ENCODE measurements around the gene MND1.

- no peak for TF ChIP-seq POLR2A (IDR thresholded peaks at IDR 0.05)
- TF ChIP-seq CTCF (IDR thresholded peaks at IDR 0.05) = no peak
- no peak for TF ChIP-seq POLR2AphosphoS5 (IDR thresholded peaks at IDR 0.05)
Observed at GRCh38 chr4:153447175-153447905, 102.9 kb downstream of the MND1 start.
